ENCODE results near the gene SUSD2. TPM values are rescaled to one million over a fixed set of nuclear protein-coding genes. Genes with fewer than 3 reads are reported as not detected.
"Not testable (repeated sequence)": the region's sequence is repeated elsewhere in the genome, so short reads cannot be mapped to it uniquely, and the experiment has no call there.

SUSD2 gene
- polyA plus RNA-seq, 1 donor (not counting 4 experiments of a cell fraction or from before 2014, with no cell fraction given): 0.01 TPM

DNA sequence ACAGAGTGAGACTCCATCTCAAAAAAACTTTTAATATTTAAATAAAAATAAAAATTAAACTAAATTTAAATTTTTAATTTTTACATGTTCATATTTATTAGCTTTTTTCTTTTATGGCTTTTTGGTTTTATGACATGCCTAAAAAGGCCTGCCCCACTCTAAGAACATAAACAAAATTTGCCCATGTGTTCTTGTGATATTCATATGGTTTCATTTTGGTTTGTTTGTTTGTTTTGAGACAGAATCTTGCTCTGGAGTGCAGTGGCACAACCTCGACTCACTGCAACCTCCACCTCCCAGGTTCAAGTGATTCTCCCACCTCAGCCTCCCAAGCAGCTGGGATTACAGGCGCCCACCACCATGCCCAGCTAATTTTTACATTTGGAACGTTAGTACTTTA lies 27.7 kb downstream of the SUSD2 start:
- FAIRE-seq: no peak
- dilution Hi-C loops (cut with MboI; ENCODE audit: extremely low pct_ligation_motif_present, low sequenced_read_pairs): no loop called here
- no peak for DNase-seq (ENCODE audit: low read depth, low spot score)
- no peak overlapping the region for H3K9ac ChIP-seq (ENCODE audit: control insufficient read depth, extremely low read depth, insufficient read depth, low read length)
- no peaks in the 10 kb centered on the region for H3K79me2 ChIP-seq (ENCODE audit: control insufficient read depth, insufficient read depth, low read length)
- TF ChIP-seq EZH2 (IDR thresholded peaks at IDR 0.05; ENCODE audit: low read length): no peak
- TF ChIP-seq, protein P1, sequence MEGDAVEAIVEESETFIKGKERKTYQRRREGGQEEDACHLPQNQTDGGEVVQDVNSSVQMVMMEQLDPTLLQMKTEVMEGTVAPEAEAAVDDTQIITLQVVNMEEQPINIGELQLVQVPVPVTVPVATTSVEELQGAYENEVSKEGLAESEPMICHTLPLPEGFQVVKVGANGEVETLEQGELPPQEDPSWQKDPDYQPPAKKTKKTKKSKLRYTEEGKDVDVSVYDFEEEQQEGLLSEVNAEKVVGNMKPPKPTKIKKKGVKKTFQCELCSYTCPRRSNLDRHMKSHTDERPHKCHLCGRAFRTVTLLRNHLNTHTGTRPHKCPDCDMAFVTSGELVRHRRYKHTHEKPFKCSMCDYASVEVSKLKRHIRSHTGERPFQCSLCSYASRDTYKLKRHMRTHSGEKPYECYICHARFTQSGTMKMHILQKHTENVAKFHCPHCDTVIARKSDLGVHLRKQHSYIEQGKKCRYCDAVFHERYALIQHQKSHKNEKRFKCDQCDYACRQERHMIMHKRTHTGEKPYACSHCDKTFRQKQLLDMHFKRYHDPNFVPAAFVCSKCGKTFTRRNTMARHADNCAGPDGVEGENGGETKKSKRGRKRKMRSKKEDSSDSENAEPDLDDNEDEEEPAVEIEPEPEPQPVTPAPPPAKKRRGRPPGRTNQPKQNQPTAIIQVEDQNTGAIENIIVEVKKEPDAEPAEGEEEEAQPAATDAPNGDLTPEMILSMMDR (optimal IDR thresholded peaks at IDR 0.05 in 1 of 3, IDR thresholded peaks at IDR 0.05 in 1 of 3, conservative IDR thresholded peaks at IDR 0.05 in 1 of 3; ENCODE audit: extremely low read depth in 1 of 3, insufficient read depth in 2 of 3, low read length in 3 of 3): no peak
- H3K4me3 ChIP-seq (ENCODE audit: control insufficient read depth in 2 of 3, extremely low read depth in 1 of 3, insufficient read depth in 2 of 3, low read depth in 1 of 3, low read length in 3 of 3): no peak overlapping the region
- no peaks in the 10 kb centered on the region for H3K9me3 ChIP-seq (ENCODE audit: control insufficient read depth, low read depth, low read length)
- no peaks in the 10 kb centered on the region for H3K36me3 ChIP-seq (ENCODE audit: control insufficient read depth in 2 of 2, extremely low read depth in 1 of 2, insufficient read depth in 2 of 2, low read length in 2 of 2)
- no peaks in the 10 kb centered on the region for H4K20me1 ChIP-seq (ENCODE audit: control insufficient read depth, extremely low read depth, insufficient read depth, low read length)
- peaks cover 22% of the 10 kb centered on the region for H3K4me1 ChIP-seq (ENCODE audit: control insufficient read depth, extremely low read depth, insufficient read depth, low read length)
- no peaks in the 10 kb centered on the region for H3K9me1 ChIP-seq (ENCODE audit: control insufficient read depth, extremely low read depth, insufficient read depth, low read length)
- no peak overlapping the region for H2AFZ ChIP-seq (ENCODE audit: control insufficient read depth, low read length)
- H3K27ac ChIP-seq (ENCODE audit: control insufficient read depth, insufficient read depth, low read length): no peak overlapping the region
- H3K4me2 ChIP-seq (ENCODE audit: control insufficient read depth, extremely low read depth, insufficient read depth, low read depth, low read length): no peak overlapping the region
- H3K27me3 ChIP-seq (ENCODE audit: control insufficient read depth, extremely low read depth, insufficient read depth, low read length): no peaks in the 10 kb centered on the region

DNA sequence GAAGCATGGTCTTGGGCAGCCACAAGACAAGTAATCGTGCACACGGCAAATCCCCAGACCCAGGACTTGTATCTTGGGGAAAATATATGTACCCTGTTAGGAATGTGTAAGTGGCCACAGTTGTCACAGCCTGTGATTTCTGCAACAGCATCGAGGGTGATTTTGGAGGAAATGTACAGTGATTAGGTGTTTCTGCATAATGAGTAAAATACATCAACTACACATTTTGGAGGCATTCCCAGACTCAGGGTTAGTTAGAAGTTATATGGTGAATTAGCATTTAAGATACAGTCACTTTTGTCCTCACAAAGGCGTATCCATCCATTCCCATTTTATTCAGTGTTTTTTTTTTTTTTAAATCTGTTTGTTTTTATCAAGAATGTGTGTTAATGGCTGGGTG lies 28.4 kb downstream of the SUSD2 start:
- Histone ChIP-seq H3K4me3 (ENCODE audit: control insufficient read depth in 2 of 3, extremely low read depth in 1 of 3, insufficient read depth in 2 of 3, low read depth in 1 of 3, low read length in 3 of 3) (no peak overlapping the region), H3K4me1 (ENCODE audit: control insufficient read depth, extremely low read depth, insufficient read depth, low read length) (peaks cover 20% of the 10 kb centered on the region), H3K4me2 (ENCODE audit: control insufficient read depth, extremely low read depth, insufficient read depth, low read depth, low read length) (no peak overlapping the region), H3K9me1 (ENCODE audit: control insufficient read depth, extremely low read depth, insufficient read depth, low read length) (no peaks in the 10 kb centered on the region), H3K36me3 (ENCODE audit: control insufficient read depth in 2 of 2, extremely low read depth in 1 of 2, insufficient read depth in 2 of 2, low read length in 2 of 2) (no peaks in the 10 kb centered on the region), H3K27me3 (ENCODE audit: control insufficient read depth, extremely low read depth, insufficient read depth, low read length) (no peaks in the 10 kb centered on the region), H3K79me2 (ENCODE audit: control insufficient read depth, insufficient read depth, low read length) (no peaks in the 10 kb centered on the region), H4K20me1 (ENCODE audit: control insufficient read depth, extremely low read depth, insufficient read depth, low read length) (no peaks in the 10 kb centered on the region), H2AFZ (ENCODE audit: control insufficient read depth, low read length) (no peak overlapping the region), H3K27ac (ENCODE audit: control insufficient read depth, insufficient read depth, low read length) (no peak overlapping the region), H3K9ac (ENCODE audit: control insufficient read depth, extremely low read depth, insufficient read depth, low read length) (no peak overlapping the region), H3K9me3 (ENCODE audit: control insufficient read depth, low read depth, low read length) (no peaks in the 10 kb centered on the region)
- dilution Hi-C loops (cut with MboI; ENCODE audit: extremely low pct_ligation_motif_present, low sequenced_read_pairs): no loop called here
- FAIRE-seq (no peak), DNase-seq (ENCODE audit: low read depth, low spot score) (no peak)
- TF ChIP-seq, protein P1 (optimal IDR thresholded peaks at IDR 0.05 in 1 of 3, IDR thresholded peaks at IDR 0.05 in 1 of 3, conservative IDR thresholded peaks at IDR 0.05 in 1 of 3; ENCODE audit: extremely low read depth in 1 of 3, insufficient read depth in 2 of 3, low read length in 3 of 3): no peak
- TF ChIP-seq EZH2 (IDR thresholded peaks at IDR 0.05; ENCODE audit: low read length): no peak

DNA sequence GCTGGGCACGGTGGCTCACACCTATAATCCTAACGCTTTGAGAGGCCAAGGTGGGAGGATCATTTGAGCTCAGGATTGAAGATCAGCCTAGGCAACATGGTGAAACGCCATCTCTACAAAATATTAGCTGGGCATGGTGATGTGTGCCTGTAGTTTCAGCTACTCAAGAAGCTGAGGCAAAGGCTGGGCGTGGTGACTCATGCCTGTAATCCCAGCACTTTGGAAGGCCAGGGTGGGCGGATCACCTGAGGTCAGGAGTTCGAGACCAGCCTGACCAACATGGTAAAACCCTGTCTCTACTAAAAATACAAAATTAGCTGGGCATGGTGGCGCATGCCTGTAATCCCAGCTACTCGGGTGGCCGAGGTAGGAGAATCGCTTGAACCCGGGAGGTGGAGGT lies 29.1 kb downstream of the SUSD2 start:
- not testable (repeated sequence) for H3K9me3 ChIP-seq (ENCODE audit: control insufficient read depth, low read depth, low read length); FAIRE-seq

DNA sequence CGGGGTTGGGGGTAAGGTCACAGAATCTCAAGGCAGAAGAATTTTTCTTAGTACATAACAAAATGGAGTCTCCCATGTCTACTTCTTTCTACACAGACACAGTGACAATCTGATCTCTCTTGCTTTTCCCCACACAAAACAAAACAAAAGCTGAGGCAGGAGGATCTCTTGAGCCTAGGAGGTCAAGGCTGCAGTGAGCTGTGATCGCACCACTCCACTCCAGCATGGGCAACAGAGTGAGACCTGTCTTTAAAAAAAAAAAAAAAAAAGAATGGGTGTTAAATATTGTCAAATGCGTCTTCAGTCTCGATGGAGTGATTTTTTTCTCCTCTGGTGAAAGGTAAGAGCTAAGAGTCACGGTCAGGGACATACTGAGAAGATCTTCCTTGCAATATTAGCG lies 30.4 kb downstream of the SUSD2 start:
- FAIRE-seq; dilution Hi-C loops (cut with MboI; ENCODE audit: extremely low pct_ligation_motif_present, low sequenced_read_pairs); H3K9me3 ChIP-seq (ENCODE audit: control insufficient read depth, low read depth, low read length); H3K9ac ChIP-seq (ENCODE audit: control insufficient read depth, extremely low read depth, insufficient read depth, low read length); H3K4me2 ChIP-seq (ENCODE audit: control insufficient read depth, extremely low read depth, insufficient read depth, low read depth, low read length); DNase-seq (ENCODE audit: low read depth, low spot score); H3K9me1 ChIP-seq (ENCODE audit: control insufficient read depth, extremely low read depth, insufficient read depth, low read length); H2AFZ ChIP-seq (ENCODE audit: control insufficient read depth, low read length); H3K79me2 ChIP-seq (ENCODE audit: control insufficient read depth, insufficient read depth, low read length); H3K27ac ChIP-seq (ENCODE audit: control insufficient read depth, insufficient read depth, low read length); H4K20me1 ChIP-seq (ENCODE audit: control insufficient read depth, extremely low read depth, insufficient read depth, low read length); H3K27me3 ChIP-seq (ENCODE audit: control insufficient read depth, extremely low read depth, insufficient read depth, low read length); H3K36me3 ChIP-seq (ENCODE audit: control insufficient read depth in 2 of 2, extremely low read depth in 1 of 2, insufficient read depth in 2 of 2, low read length in 2 of 2); H3K4me3 ChIP-seq (ENCODE audit: control insufficient read depth in 2 of 3, extremely low read depth in 1 of 3, insufficient read depth in 2 of 3, low read depth in 1 of 3, low read length in 3 of 3): not testable (repeated sequence)
- peaks cover 17% of the 10 kb centered on the region for H3K4me1 ChIP-seq (ENCODE audit: control insufficient read depth, extremely low read depth, insufficient read depth, low read length)

More for the DNA sequence above, 29.1 kb downstream of the SUSD2 start:
- H3K79me2 ChIP-seq (ENCODE audit: control insufficient read depth, insufficient read depth, low read length); dilution Hi-C loops (cut with MboI; ENCODE audit: extremely low pct_ligation_motif_present, low sequenced_read_pairs); H2AFZ ChIP-seq (ENCODE audit: control insufficient read depth, low read length); H3K36me3 ChIP-seq (ENCODE audit: control insufficient read depth in 2 of 2, extremely low read depth in 1 of 2, insufficient read depth in 2 of 2, low read length in 2 of 2); H3K27me3 ChIP-seq (ENCODE audit: control insufficient read depth, extremely low read depth, insufficient read depth, low read length); H3K4me3 ChIP-seq (ENCODE audit: control insufficient read depth in 2 of 3, extremely low read depth in 1 of 3, insufficient read depth in 2 of 3, low read depth in 1 of 3, low read length in 3 of 3); H3K9ac ChIP-seq (ENCODE audit: control insufficient read depth, extremely low read depth, insufficient read depth, low read length); DNase-seq (ENCODE audit: low read depth, low spot score); H3K9me1 ChIP-seq (ENCODE audit: control insufficient read depth, extremely low read depth, insufficient read depth, low read length); H4K20me1 ChIP-seq (ENCODE audit: control insufficient read depth, extremely low read depth, insufficient read depth, low read length); H3K4me2 ChIP-seq (ENCODE audit: control insufficient read depth, extremely low read depth, insufficient read depth, low read depth, low read length); H3K27ac ChIP-seq (ENCODE audit: control insufficient read depth, insufficient read depth, low read length): not testable (repeated sequence)
- H3K4me1 ChIP-seq (ENCODE audit: control insufficient read depth, extremely low read depth, insufficient read depth, low read length): peaks cover 20% of the 10 kb centered on the region

Data from keratinocyte (primary cell).